Left ventricle myocardium inferior (tissue), 1 donor: ENCODE data around the gene COL1A1. TPM values are rescaled to one million over a fixed set of nuclear protein-coding genes. Genes with fewer than 3 reads are reported as not detected.

Experiments used
- DNase-seq: peaks from one replicate; pipeline ENCODE4 v3.0.0-alpha.2; 2020
- H3K27ac ChIP-seq: fragments of 200-600 bp; replicated peaks from 2 replicates; pipeline ENCODE4 v1.8.0; 2021
- H3K27me3 ChIP-seq: fragments of 200-600 bp; 2 replicates; pipeline ENCODE4 v1.8.0; 2021; ENCODE audit warnings: low read depth
- H3K36me3 ChIP-seq: fragments of 200-600 bp; 2 replicates; pipeline ENCODE4 v1.8.0; 2021
- H3K4me1 ChIP-seq: fragments of 200-600 bp; 2 replicates; pipeline ENCODE4 v1.8.0; 2021
- H3K4me3 ChIP-seq: fragments of 200-600 bp; 2 replicates; pipeline ENCODE4 v1.8.0; 2021; ENCODE audit warnings: mild to moderate bottlenecking, moderate library complexity
- H3K9me3 ChIP-seq: fragments of 200-600 bp; replicated peaks from 2 replicates; pipeline ENCODE4 v1.8.0; 2021
- CTCF ChIP-seq: fragments of 200-600 bp; IDR thresholded peaks from 2 replicates; pipeline ENCODE4 v1.8.0; 2021; ENCODE audit warnings: antibody characterized with exemption, mild to moderate bottlenecking, borderline replicate concordance
- intact Hi-C: fragments of 100-400 bp; cut with micrococcal nuclease; formaldehyde crosslinking; loops from one replicate; pipeline ENCODE4 v1.11.0; 2022
- total RNA-seq: library from RNA; stranded (reverse); fragmentation: NEBNext Ultra II Directional; extraction: Animal tissue kit (Norgen Biotek cat#: 25700); gene quantifications from one replicate; pipeline ENCODE4 v1.2.1, GENCODE V29; 2021
- donor health status: DM: no; HTN: yes; CAD: no; lungs with severe emphysema.

The COL1A1 gene
- total RNA-seq, 1 donor from 2014 or later: 45.8 TPM

DNA sequence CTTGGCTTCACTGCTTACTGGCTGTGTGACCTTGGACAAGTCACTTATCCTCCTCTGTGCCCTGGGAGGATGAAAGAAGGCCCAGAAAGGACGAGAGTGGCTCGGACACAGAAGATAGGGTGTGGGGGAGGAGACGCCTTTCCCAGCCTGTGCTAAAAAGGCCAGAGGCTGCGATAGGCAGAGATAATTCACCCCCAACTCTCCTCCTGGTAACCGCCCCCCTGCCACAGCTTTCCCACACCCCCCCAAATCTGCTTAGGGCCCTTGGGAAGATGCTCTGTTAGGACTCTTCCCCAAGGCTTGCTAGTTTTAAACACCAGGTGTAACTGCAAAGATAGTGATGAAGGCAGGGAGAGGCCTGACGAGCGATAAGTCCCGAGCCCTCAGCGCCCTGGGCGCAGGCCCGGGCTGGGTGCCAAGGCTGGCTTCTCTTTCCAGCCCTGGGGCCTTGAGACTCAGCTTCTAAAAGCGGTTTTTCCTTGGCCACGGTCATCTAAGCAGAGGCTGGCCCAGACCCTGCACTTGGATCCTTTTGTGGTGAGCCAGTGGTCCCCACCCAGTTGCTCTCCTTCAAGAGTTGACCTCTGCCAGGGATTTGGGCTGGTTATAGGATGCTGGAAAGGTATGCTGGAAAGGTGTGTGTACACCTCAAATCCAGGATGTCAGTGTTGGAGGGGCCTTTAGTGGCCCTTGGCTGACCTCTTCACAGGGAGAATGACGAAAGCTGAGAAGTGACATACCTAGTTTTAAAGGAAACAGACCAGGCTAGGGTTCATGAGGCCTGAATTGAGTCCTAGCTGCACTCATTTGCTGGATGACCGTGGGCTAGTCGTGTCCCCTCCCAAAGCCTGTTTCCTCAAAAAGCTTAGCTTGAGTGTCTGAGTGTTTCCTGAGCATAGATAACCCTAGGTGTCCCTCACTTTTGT, 47.5 kb downstream of the COL1A1 start:
- no peaks in the 10 kb centered on the region for H3K36me3 ChIP-seq
- H3K9me3 ChIP-seq: no peaks in the 10 kb centered on the region
- peaks cover 68% of the 10 kb centered on the region for H3K4me1 ChIP-seq
- peak; percentile 79 for DNase-seq
- H3K27me3 ChIP-seq: no peaks in the 10 kb centered on the region
- TF ChIP-seq CTCF: no peak
- no peak overlapping the region for H3K4me3 ChIP-seq
- H3K27ac ChIP-seq: peak overlapping the region; percentile 98
- intact Hi-C loops: no loop called here

DNA sequence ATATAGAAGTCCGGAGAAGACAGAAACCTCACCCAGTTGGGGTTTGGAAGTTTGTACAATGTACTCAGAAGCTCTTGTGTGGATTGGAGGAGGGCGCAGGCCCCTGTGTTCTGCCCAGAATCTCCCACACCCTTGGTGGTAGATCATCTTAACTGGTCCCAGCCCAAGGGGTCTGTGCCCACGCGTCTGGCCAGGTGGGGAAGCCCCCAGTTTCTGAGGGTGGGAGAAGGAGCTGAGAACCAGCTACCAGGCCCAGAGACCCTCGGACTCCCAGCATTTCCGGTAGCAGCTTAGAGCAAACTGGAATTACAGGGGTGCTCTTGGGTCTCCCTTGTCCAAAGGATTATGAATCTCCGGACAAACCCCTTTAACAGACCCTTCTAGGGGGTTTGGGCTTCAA, 48.7 kb downstream of the COL1A1 start:
- intact Hi-C loops: no loop called here
- H3K36me3 ChIP-seq: no peaks in the 10 kb centered on the region
- TF ChIP-seq CTCF: no peak
- H3K27ac ChIP-seq: peak overlapping the region; percentile 98
- peak overlapping the region; percentile 98 for H3K4me3 ChIP-seq
- H3K4me1 ChIP-seq: peaks cover 80% of the 10 kb centered on the region
- no peaks in the 10 kb centered on the region for H3K27me3 ChIP-seq
- H3K9me3 ChIP-seq: no peaks in the 10 kb centered on the region
- no peak for DNase-seq

- Histone ChIP-seq H3K36me3 (no peaks in the 10 kb centered on the region), H3K27me3 (no peaks in the 10 kb centered on the region), H3K9me3 (no peaks in the 10 kb centered on the region), H3K4me3 (peak overlapping the region; percentile 98), H3K4me1 (peaks cover 87% of the 10 kb centered on the region), H3K27ac (peak overlapping the region; percentile 98)
- intact Hi-C loops: no loop called here
- DNase-seq: peak; percentile 87
- no peak for TF ChIP-seq CTCF
Observed at GRCh38 chr17:50151937-50152547, 49.4 kb downstream of the COL1A1 start.

GRCh38 chr17:50151041-50151936, 50.1 kb downstream of the COL1A1 start:
- DNase-seq: peak; percentile 91
- peak overlapping the region; percentile 98 for H3K27ac ChIP-seq
- intact Hi-C loops: no loop called here
- no peaks in the 10 kb centered on the region for H3K27me3 ChIP-seq
- no peaks in the 10 kb centered on the region for H3K36me3 ChIP-seq
- peak overlapping the region; percentile 98 for H3K4me3 ChIP-seq
- peaks cover 94% of the 10 kb centered on the region for H3K4me1 ChIP-seq
- no peaks in the 10 kb centered on the region for H3K9me3 ChIP-seq
- TF ChIP-seq CTCF: peak; percentile 80
